ENCODE data around the gene FHIT.

Gene FHIT

GRCh38 chr3:60779637-60780036, 471.6 kb downstream of the FHIT start:
- Histone ChIP-seq H3K4me3 (ENCODE audit: low read depth, low read length) (no peak overlapping the region), H3K36me3 (ENCODE audit: control insufficient read depth, insufficient read depth, low read length) (no peaks in the 10 kb centered on the region), H3K9me3 (ENCODE audit: control insufficient read depth, low read length) (no peaks in the 10 kb centered on the region), H3K27ac (no peak overlapping the region), H3K4me1 (no peaks in the 10 kb centered on the region), H3K9ac (no peak overlapping the region), H3K4me2 (ENCODE audit: low read length) (no peak overlapping the region), H3K27me3 (ENCODE audit: control insufficient read depth, insufficient read depth, low read length) (no peaks in the 10 kb centered on the region), H3K79me2 (no peaks in the 10 kb centered on the region), H2AFZ (no peak overlapping the region)
- TF ChIP-seq, protein P1, sequence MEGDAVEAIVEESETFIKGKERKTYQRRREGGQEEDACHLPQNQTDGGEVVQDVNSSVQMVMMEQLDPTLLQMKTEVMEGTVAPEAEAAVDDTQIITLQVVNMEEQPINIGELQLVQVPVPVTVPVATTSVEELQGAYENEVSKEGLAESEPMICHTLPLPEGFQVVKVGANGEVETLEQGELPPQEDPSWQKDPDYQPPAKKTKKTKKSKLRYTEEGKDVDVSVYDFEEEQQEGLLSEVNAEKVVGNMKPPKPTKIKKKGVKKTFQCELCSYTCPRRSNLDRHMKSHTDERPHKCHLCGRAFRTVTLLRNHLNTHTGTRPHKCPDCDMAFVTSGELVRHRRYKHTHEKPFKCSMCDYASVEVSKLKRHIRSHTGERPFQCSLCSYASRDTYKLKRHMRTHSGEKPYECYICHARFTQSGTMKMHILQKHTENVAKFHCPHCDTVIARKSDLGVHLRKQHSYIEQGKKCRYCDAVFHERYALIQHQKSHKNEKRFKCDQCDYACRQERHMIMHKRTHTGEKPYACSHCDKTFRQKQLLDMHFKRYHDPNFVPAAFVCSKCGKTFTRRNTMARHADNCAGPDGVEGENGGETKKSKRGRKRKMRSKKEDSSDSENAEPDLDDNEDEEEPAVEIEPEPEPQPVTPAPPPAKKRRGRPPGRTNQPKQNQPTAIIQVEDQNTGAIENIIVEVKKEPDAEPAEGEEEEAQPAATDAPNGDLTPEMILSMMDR (IDR thresholded peaks at IDR 0.05) = no peak

GRCh38 chr3:60775985-60776384, 475.3 kb downstream of the FHIT start:
- Histone ChIP-seq H3K9me3 (ENCODE audit: control insufficient read depth, low read length) (no peaks in the 10 kb centered on the region), H3K79me2 (no peaks in the 10 kb centered on the region), H3K36me3 (ENCODE audit: control insufficient read depth, insufficient read depth, low read length) (no peaks in the 10 kb centered on the region), H3K27ac (no peak overlapping the region), H3K27me3 (ENCODE audit: control insufficient read depth, insufficient read depth, low read length) (no peaks in the 10 kb centered on the region), H3K4me3 (ENCODE audit: low read depth, low read length) (no peak overlapping the region), H3K9ac (no peak overlapping the region), H3K4me1 (no peaks in the 10 kb centered on the region), H3K4me2 (ENCODE audit: low read length) (no peak overlapping the region), H2AFZ (no peak overlapping the region)
- TF ChIP-seq, protein P1 (IDR thresholded peaks at IDR 0.05) = no peak

DNA sequence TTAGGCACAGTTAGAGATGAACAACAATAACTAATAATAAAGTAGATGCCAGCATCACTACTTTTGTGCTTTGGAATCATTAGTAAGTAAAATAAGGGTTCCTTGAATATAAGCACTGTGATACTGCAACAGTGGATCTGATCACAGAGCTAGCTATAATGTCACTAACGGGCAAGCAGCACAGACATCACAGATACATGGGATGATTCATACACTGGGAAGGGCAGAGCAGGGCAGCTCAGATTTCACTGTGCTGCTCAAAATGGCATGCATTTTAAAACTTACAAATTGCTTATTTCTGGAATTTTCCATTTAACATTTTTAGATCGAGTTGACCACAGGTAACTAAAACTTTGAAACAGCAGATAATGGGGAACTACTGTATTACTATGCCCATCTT, 476.6 kb downstream of the FHIT start:
- Histone ChIP-seq H3K4me1 (no peaks in the 10 kb centered on the region), H3K9me3 (ENCODE audit: control insufficient read depth, low read length) (no peaks in the 10 kb centered on the region), H3K4me3 (ENCODE audit: low read depth, low read length) (no peak overlapping the region), H3K27me3 (ENCODE audit: control insufficient read depth, insufficient read depth, low read length) (no peaks in the 10 kb centered on the region), H3K9ac (no peak overlapping the region), H3K36me3 (ENCODE audit: control insufficient read depth, insufficient read depth, low read length) (no peaks in the 10 kb centered on the region), H3K79me2 (no peaks in the 10 kb centered on the region), H2AFZ (no peak overlapping the region), H3K27ac (no peak overlapping the region), H3K4me2 (ENCODE audit: low read length) (no peak overlapping the region)
- TF ChIP-seq, protein P1 (IDR thresholded peaks at IDR 0.05) = no peak

DNA sequence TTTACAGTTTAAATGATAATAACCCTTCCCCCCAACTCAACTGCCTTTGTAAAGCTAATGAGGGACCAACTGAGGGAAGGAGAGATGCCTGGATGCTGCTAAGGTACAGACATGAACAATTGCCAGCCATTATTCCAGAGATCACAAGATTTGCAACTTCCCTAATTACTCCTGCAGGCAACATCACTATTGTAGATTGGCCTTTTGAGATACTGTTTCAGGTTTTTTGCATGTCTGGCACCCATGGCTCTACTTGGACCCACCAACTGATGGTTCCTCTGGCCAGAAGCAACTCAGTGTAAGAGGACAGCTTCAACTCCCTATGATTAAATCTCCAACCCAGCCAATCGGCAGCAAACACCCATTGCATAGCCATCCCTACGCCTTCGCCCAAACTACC, 478.7 kb downstream of the FHIT start:
- no peak overlapping the region for H3K4me2 ChIP-seq (ENCODE audit: low read length)
- no peak overlapping the region for H3K4me3 ChIP-seq (ENCODE audit: low read depth, low read length)
- no peaks in the 10 kb centered on the region for H3K36me3 ChIP-seq (ENCODE audit: control insufficient read depth, insufficient read depth, low read length)
- H3K27ac ChIP-seq = no peak overlapping the region
- TF ChIP-seq, protein P1 (IDR thresholded peaks at IDR 0.05) = no peak
- no peak overlapping the region for H2AFZ ChIP-seq
- no peaks in the 10 kb centered on the region for H3K9me3 ChIP-seq (ENCODE audit: control insufficient read depth, low read length)
- H3K27me3 ChIP-seq (ENCODE audit: control insufficient read depth, insufficient read depth, low read length) = no peaks in the 10 kb centered on the region
- no peak overlapping the region for H3K9ac ChIP-seq
- H3K4me1 ChIP-seq = peaks cover 3% of the 10 kb centered on the region
- H3K79me2 ChIP-seq = no peaks in the 10 kb centered on the region

DNA sequence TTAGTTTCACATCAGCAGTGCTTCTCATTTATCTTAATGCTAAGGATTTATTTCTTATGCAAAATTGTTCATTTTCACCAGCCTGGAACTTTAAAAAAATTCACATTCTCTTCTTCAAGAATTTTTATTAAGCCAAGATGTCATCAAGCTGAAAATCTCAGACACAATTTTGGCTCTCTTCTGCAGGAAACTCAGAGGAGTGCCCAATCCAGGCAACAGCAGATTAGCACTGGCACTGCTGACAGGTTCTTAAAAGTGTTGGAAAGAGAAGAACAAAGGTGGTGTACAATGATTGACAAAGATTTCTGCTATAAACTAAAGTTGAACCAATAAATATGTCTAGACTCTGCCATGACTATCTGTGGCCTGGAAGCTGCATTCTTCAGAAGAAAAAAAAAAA, 479.5 kb downstream of the FHIT start:
- Histone ChIP-seq H3K36me3 (ENCODE audit: control insufficient read depth, insufficient read depth, low read length) (no peaks in the 10 kb centered on the region), H3K79me2 (no peaks in the 10 kb centered on the region), H3K4me3 (ENCODE audit: low read depth, low read length) (no peak overlapping the region), H3K9ac (no peak overlapping the region), H3K9me3 (ENCODE audit: control insufficient read depth, low read length) (no peaks in the 10 kb centered on the region), H2AFZ (no peak overlapping the region), H3K27ac (no peak overlapping the region), H3K4me1 (peaks cover 3% of the 10 kb centered on the region), H3K27me3 (ENCODE audit: control insufficient read depth, insufficient read depth, low read length) (no peaks in the 10 kb centered on the region), H3K4me2 (ENCODE audit: low read length) (no peak overlapping the region)
- TF ChIP-seq, protein P1 (IDR thresholded peaks at IDR 0.05) = no peak
